Activated CD4-positive, CD25-positive, alpha-beta regulatory T cell treated with anti-CD3 and anti-CD28 coated beads, Interleukin-2, amount 50 U/mL, for 72 hours (primary cell): ENCODE data around the gene TPPP.

Source experiments
- DNase-seq: peaks from one replicate; pipeline ENCODE4 v3.0.0; 2021

The TPPP gene

DNA sequence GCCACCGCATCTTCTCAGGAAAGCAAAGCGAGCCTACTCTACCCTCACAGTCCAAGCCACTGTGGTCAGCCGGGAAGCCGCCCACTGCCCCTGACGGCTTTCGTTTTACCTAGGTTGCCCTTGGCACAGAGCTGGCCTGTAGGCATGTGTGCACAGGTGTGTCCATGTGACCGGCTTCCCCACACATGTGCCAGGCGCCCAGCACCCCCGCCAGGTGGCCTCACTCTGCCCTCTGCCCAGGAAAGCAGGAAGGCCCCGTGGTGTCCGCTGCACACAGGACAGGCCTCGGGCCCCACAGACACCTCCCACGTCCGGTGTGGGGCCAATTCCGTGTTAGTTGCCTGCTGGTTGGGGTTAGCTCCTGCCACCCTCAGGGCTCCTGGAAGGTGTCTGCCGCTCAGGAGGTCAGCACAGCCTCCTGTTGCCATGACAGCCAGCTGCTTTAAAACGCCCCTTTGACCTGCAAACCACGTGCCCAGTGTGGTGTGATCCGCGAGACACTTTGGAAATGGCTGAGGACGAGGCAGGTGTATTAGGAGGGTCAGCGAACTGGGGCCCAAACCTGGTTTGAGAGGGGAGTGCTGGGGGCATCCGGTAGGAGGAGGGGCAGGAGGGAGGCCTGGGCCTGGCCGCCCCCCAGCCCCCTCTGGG lies 28.7 kb downstream of the TPPP start:
- peak; percentile 28 for DNase-seq

DNA sequence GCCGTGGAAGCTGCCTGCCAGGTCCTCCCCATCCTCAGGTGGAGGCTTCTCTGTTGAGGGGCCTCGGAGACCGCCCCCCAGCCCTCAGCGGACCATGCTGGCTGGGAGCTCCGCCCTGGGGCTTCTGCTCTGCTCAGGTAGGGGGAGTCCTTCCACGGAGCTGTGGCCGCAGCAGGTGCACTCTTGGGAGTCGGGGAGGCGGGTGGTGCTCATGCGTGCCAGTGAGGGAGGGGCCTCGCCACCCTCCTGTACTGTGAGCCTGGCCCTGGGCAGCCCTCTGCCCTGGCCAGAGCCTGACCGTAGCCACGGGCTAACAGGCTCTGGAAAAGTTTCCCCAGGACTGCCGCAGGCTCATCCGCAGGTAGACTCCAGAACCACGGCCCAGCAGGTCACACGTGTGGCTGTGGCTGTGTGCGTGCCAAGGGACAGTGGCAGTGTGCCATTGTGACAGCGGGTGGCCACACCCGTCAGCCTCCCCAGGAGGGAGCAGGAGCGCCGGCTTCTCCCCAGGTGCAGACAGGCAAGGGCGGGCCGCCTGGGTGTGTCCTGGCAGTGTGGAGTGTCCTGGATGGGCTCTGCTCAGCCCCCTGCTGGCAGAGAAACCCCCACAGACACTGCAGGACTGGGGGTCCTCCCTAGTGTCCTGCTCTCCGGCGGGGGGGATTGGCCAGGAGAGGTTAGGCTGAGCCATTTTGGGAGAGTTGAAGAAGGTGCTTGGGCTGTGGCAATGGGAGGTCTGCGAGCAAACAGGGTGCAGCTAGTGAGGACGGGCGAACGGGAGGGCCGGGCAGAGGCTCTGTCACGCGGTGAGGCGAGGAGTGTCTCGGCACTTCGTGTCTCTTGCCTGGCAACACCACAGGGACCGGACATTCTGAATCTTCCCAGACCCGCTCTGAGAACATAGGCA lies 29.5 kb downstream of the TPPP start:
- DNase-seq: no peak

DNA sequence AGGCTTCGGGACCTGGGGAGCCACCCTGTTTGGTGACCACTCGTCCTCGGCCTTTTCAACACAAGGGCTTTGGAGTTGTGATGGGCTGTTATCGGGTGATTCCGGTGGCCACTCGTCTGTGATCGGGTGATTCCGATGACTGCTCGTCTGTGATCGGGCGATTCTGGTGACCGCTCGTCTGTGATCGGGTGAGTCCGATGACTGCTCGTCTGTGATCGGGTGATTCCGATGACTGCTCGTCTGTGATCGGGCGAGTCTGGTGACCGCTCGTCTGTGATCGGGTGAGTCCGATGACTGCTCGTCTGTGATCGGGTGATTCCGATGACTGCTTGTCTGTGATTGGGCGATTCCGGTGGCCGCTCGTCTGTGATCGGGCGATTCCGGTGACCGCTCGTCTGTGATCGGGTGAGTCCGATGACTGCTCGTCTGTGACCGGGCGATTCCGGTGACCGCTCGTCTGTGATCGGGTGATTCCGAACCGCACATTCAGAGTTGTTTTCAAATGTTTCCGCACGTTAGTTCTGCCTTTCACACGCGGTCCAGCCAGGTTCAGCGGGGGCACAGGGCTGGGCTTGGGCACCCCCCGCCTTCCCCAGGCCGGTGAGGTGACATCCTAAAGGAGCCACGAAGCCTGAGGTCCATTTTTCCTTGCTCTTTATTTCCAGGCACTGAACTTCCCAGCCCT lies 30.3 kb downstream of the TPPP start:
- peak; percentile 24 for DNase-seq

DNA sequence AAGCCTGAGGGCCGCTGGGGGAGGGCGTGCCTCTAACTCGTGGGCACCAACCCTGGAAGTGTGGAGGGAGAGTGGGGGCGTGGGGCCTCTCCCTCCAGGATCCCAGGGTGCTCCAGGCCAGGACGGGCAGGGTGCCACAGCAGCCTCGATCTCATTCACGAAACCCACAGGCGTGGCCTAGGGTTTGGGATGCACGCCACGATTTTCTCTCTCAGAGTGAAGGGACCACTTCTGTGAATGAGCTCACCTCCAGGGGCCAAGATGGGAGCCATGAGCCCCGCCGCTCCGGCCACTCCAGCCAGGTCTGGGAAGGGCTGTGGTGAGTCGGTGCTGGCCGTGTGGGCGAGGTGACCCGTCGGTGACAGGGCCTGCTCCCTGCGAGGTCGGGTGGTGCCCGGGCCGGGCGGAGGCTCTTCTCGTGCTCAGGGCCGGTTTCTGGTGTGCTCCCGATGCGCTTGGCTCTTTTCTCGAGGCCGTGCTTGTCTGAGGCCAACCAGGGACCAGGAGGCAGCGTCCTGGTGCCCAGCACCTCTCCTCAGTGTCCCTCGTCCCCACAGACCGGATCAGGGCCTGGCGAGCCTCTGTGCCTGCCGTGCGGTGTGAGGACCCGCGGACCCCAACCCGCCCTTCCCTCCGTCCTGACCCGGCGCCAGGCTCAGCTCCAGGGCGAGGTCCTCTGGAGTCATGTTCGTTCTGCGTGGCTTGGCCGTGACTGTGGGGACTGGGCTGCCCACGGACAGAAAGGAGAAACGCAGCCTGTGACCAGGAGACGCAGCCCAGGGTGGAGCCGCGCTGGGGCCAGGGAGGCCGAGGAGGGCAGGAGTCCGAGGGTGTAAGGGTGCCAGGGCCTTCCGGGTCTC lies 31.0 kb downstream of the TPPP start:
- DNase-seq: no peak

DNA sequence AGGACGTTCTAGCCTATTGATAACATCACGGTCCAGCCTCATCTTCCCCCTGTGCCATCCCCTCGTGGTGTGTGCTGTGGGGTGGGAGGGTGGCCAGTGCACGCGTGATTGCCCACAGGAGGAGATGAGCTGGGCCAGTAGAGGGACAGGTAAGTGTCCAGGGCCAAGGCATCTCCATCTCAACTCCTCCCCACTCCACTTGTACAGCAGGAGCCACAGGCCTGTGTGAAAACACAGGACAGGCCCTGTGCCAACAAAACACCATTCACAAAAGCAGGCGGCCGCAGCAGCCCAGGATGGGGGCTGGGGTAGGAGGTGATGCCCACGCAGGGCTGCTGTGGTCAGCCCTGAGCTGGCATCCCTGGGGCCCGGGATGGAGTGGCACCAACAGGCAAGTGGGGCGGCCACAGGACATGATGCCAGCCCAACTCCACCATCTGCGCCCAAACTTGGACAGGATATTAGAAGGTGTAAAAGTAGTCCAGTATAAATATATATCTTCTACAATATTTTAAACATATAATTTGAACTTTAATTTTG lies 32.6 kb downstream of the TPPP start:
- no peak for DNase-seq

DNA sequence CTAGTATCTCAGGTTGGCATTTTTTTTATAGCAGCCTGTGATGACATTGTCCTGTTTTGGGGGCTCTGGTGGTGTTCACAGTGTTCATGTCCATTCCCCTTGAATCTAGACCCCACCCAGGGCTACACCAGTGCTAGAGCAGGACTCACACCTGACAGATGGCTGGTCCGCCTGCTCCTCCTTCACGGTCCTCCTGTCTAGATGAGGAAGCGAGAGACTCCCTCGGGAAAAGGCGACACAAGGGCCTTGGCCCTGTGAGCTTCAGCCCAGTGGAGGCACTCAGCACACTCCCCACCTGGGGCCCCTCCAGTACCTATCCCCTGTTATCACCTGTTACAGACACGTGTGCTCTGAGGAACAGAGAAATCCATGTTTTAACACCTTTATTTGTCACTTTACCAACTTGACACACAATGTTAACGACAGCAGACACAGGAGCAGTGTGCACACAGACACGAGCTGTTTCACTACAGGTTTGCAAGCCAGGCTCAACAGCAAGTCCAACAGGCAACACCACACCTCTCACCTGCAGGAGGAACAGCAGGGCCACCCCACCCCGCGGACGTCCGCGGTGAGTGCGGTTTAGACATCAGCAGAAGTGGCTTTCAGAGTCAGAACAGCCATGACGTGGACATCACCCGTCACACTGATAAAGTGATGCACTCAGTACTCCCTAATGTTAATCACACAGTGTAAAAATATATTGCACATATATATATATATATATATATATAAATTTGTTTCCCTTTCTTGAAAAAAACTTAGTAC lies 33.5 kb downstream of the TPPP start:
- no peak for DNase-seq

DNA sequence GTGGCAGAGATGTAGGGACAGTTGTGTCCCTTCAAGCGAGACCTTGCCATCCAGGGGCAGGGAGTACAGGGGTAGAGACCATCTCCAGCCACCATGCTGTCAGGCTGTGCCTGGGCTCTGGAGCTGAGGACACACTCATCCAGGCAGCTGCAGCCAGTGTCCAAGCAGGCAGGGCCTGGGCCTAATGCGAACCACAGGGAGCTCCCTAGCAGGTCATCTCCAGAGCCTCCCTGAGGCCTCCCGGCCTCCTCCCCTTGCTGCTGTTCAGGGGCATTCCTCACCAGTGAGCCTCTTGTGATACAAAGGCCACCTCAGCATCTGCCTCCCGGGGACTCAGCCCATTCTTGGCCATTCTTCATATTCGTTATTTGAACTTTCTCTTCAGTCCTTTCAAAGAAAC lies 35.0 kb downstream of the TPPP start:
- no peak for DNase-seq

DNA sequence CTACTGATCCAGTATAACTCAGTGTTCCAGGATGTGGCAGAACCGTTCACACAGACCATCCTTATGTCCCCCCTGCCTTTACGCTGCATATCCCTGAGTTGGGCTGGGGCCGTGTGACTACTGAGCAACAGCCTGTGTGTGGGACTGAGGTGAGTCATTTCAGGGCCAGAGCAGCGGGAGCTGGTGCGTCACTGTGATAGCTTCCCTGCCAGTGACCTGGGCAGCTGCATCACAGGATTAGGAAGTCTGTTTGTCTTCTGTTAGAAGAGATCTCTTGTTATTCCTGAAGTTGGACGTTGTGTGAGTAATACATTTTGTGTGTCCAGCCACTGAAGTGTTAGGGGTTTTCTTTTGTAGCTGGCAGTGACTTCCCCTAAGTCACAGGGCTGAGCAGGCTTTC lies 35.6 kb downstream of the TPPP start:
- no peak for DNase-seq

DNA sequence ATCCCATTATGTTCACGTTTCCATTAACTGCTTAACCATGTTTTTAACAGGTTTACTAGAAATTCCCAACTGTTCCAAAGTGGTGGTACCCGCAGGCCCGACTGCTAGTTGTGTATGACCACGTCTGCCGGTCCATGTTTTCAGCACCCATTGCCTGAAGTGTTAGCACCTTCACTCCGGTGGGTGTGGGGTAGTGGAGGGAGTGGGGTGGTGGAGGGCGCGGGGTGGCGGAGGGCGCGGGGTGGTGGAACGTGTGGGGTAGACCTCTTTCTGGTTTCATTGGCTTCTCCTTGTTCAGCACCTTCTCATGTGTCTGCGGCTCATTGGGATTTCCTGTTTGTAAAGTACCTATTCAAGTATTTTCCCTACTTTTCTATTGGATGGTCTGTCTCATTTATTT lies 37.7 kb downstream of the TPPP start:
- DNase-seq: no peak

DNA sequence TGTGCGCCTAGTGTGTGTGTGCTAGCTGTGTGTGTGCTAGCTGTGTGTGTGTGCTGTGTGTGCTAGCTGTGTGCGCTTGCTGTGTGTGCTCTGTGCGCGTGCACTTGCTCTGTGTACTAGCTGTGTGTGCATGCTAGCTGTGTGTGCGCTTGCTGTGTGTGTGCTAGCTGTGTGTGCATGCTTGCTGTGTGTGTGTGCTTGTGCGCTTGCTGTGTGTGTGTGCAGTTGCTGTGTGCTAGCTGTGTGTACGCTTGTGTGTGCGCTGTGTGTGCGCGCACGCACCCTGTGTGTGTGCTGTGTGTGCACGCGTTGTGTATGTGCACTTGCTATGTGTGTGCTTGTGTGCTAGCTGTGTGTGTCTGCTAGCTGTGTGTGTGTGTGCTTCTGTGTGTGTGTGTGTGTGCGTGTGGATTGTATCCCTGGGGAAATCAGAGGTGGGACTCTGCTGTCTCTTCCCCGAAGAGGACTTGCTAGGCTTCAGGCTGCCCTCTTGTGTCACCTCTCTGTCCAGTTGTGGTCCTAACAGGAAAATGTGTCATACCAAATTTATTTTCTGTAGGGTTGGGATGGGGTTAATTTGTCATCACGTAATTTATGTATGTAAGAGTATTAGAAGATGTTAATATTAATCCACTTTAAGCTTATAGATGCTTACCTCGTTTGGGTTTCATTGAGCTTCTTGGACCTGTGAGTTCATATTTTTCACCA lies 38.9 kb downstream of the TPPP start:
- no peak for DNase-seq

DNA sequence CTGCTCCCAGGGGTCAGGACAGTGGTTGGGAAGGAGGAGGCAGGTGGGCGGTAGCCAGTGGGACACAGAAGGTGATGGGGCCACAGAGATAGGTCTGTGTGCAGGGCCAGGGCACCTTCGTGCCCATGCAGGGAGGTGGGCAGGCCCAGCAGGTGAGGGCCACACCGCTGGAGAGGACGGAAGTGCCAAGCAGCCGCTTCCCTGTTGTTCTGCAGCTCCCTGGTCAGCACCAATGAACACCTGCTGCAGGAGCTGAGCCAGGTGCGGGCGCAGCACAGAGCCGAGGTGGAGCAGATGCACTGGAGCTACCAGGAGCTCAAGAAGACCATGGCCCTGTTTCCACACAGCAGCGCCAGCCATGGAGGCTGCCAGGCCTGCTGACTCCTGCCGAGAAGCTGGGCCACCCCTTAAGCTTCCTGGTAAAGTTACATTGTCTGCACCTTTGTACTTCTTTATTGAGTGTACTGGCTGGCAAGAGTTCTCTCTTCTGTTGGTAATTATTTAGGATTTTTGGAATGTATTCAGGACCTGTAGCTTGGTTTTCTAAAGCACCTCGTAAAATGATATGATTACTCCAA lies 40.3 kb downstream of the TPPP start:
- DNase-seq: no peak

DNA sequence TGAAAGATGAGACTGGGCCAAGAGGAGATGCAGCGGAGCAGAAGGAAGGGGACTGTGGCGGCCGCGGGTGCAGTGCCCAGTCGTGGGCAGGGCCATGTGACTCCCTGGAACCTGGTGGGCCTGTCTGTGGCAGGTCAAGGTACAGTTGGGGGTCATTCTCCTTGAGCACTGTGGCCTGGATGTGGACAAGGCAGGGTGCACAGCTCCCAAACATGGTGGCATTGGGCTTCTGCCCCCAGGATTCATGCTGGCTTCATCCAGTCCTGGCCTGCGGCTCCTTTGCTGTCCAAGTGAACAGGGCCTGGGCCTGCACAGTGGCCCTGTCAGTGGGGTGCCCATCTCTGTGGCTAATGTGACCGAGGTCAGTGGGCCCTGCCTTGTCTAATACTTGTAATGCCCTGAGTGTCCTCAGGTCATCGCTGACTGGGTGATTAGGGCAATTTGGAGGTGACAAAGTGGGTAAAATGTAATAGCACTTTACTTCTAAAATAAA lies 41.1 kb downstream of the TPPP start:
- DNase-seq: no peak

DNA sequence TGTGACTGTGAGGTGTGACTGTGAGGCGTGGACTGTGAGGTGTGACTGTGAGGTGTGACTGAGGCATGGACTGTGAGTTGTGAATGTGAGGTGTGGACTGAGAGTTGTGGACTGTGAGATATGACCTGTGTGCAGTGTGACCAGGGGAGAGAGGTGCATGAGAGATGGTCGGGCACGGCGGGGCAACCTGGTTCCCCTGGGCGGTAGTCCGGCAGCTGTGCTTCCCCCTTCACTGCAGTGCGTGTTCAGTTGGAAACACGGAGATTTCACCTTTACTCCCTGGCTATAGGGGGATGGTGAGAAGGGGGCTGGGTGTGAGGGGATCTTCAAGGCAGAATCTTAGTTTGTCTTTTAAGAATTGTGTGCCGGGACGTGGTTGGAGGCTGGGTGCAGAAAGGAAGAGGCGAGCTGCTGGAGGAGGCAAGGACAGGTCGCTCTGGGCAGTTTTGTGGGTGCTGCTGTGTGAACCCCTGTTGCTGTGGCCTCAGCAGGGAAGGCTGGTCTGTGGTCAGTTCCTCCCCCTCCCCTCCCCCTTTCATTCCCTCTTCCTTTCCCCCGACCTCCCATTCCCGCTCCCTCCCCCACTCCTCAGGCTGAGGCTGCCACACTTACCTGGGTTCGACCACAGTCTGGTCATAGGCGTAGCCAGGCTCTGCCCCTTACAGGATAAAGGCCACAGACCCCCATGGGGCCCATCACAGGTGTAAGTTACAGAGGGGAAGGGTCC lies 41.7 kb downstream of the TPPP start:
- no peak for DNase-seq

DNA sequence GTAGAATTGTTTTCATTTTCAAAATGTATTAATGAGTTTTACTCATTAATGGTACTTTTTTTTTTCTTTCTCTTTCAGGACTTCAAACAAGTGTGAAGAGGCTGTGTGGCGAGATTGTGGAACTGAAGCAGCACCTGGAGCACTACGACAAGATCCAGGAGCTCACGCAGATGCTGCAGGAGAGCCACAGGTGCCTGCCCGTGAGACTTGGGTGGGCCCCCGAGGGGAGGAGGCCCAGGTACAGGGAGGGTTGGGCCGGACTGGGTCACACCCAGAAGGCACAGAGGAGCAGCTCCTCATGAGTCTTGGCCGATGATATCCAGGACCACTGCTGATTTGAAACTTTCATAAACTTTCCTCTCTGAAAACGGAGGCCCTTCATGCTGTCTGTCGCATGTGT lies 45.4 kb downstream of the TPPP start:
- DNase-seq: no peak

DNA sequence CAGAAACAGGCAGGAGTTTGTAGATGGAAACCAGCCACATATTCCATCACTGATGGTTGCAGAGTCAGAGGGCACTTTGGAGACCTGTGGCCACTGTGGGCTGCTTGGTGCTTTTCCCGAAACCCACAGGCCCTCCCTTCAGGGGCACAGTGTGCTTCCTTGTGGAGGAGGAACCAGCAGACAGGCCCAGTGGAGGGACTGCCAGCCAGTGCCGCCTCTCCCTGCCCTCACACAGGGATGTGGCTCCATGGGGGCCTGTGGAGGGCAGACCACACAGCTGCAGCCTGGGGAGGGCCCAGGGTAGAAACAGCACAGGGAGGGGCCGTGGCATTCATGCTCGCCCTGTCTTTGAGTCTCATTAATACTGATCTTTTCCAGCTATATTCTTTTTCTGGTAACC lies 45.8 kb downstream of the TPPP start:
- DNase-seq: no peak

DNA sequence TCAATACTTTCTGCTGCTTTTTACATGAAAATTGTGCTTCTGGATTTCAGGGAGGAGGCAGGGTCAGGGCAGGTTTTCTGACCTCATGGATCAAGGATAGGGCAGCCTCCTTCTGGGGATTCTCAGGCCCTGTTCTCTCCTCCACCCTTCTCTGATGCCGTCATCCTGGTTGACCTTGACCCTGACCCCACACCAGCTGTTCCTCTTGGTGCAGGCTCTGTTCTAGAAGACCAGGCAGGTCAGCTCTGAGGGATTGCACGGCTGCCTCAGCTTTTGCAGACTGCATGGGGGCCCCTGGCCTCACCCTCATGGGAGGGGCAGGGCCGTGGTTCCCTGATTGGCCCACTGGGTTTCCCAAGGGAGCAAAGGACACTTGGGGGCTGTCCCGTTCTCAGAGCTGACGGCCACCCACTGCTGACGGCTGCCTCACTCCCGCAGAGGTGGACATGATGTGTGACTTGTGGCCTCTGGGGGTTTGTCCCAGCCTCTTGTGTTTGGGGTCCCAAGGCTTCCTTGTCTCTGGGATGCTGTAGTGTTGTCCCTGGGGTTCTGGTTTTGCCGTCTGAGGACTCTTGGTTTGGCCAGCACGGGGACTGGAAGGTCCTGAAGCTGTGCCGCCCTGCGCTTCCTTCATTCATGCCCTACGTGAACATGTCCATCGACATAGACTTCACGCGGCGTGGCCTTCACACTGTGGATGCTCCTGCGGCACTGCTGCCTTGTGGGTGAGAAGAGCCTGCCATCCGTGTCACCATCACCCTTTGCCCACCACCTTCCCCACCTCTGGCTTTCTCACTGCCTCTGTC lies 46.6 kb downstream of the TPPP start:
- DNase-seq: no peak

DNA sequence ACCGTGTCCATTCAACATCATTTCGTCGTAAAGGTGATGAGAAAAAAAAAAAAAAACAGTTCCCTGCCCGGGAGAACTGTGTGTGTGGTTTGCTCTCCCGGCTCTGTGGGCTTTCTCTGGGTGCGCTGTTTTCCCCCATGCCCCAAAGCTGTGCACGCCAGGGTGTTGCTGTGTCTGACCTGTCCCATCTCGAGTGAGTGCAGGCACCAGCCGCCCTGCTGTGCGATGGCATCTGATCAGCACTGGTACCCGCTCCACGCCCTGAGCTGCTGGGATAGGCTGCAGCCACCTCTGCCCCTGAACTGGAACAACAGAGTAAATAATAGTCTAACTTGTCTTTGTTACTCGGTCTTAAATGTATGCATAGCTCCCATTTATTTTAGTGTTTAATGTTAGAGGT lies 47.7 kb downstream of the TPPP start:
- DNase-seq: no peak

DNA sequence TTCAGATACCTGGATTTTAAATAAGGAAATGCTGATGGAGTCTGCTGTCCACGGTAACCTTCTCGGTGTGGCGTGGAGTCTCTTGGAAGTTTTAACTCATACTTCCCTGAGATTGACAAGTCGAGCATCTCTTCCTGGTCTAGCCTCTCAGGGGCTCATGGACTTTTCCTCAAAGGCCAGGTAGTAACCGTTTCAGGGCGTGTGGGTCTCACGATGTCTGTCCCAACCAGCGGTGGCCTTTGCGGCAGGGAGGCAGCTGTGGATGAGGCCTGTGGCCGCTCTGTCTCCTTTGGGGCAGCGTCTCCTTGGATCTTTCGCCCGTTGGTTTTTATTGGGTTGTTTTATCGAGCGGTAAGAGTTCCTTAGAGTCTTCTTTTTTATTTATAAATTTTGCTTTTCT lies 48.2 kb downstream of the TPPP start:
- no peak for DNase-seq

DNA sequence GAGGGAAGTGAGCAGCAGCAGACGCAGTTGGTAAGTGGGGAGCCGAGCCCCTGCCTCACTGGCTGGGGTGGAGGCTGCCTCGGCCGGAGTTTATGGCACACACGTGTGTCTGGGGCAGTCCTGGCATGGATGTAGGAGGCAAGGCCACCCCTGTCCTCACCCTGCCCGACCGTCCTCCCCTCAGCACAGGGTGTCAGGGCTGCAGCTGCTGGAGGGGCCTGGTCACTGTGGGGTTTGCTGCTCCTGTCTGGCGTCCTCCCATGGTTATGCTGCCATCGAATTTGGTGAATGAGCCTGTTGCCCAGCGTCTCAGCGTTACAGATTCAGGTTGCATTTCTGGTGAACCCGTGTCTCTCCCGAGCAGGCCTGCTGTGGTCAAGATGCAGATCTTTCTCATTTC lies 48.6 kb downstream of the TPPP start:
- DNase-seq: no peak
